Endothelial cell of umbilical vein (primary cell): ENCODE data around the gene MTG2. TPM values are rescaled to one million over a fixed set of nuclear protein-coding genes. Genes with fewer than 3 reads are reported as not detected.
A peak's percentile ranks its signal among the peaks of the same experiment; 100 is the strongest.

ENCODE experiments used
- BruUV-seq: library from RNA; stranded (reverse); fragments of 400-500 nt; replicated peaks from 2 replicates; lab custom pipeline; 2021; lab: Mats Ljungman, UMichigan
- CTCF ChIA-PET: fragments of 300-600, 350-600 bp; sonication (Branson Sonifier 250); formaldehyde crosslinking; loops from one replicate; lab custom pipeline; 2021; ENCODE audit warnings: antibody characterized with exemption, inconsistent platforms; lab: Charles Lee
- POLR2A ChIA-PET: fragments of 300-600, 350-600 bp; sonication (Branson Sonifier 250); formaldehyde crosslinking; loops from one replicate; lab custom pipeline; 2021; ENCODE audit warnings: antibody characterized with exemption, inconsistent platforms; lab: Charles Lee
- DNase-seq: peaks from one replicate; pipeline ENCODE4 v3.0.0-alpha.2; 2011; ENCODE audit warnings: low read depth, low spot score
- FAIRE-seq: peaks from 2 replicates; lab custom pipeline; 2011; peaks lifted over from hg19 to GRCh38; lab: Jason Lieb, UNC
- H2AFZ ChIP-seq: 2 replicates; pipeline ENCODE4 v1.6.0; 2012; ENCODE audit warnings: low read depth, low read length, control low read depth, inconsistent platforms
- H3K27ac ChIP-seq: 2 replicates; pipeline ENCODE4 v1.5.1; 2011; ENCODE audit warnings: low read depth, mild to moderate bottlenecking, control low read depth, low read length, moderate library complexity; ENCODE audit not compliant: insufficient read depth
- H3K27me3 ChIP-seq, 2 experiments: 2 replicates each; pipeline versions ENCODE4 v1.6.0 to v1.6.1; 2011; ENCODE audit warnings: low read length in 2 of 2, mixed read lengths in 1 of 2; ENCODE audit not compliant: control insufficient read depth in 2 of 2, insufficient read depth in 2 of 2
- H3K36me3 ChIP-seq, 2 experiments: 2 replicates in 1 of 2; 3 replicates in 1 of 2; pipeline ENCODE4 v1.5.1; 2011; ENCODE audit warnings: low read length in 2 of 2, mild to moderate bottlenecking in 1 of 2, moderate library complexity in 1 of 2; ENCODE audit not compliant: control insufficient read depth in 2 of 2, insufficient read depth in 2 of 2; ENCODE audit errors: extremely low read depth in 1 of 2
- H3K4me1 ChIP-seq: 3 replicates; pipeline ENCODE4 v1.5.1; 2011; ENCODE audit warnings: mild to moderate bottlenecking, low read length; ENCODE audit not compliant: control insufficient read depth, insufficient read depth; ENCODE audit errors: extremely low read depth
- H3K4me2 ChIP-seq: 2 replicates; pipeline ENCODE4 v1.6.1; 2011; ENCODE audit warnings: low read length, control low read depth, mixed read lengths; ENCODE audit not compliant: insufficient read depth
- H3K4me3 ChIP-seq, 3 experiments: fragments of 200-600 bp in 1 of 3; sonication (generic), shearing (Covaris generic) in 1 of 3; replicated peaks in 1 of 3; 2 replicates each; pipeline ENCODE4 v1.5.1; 2011 to 2016; ENCODE audit warnings: control low read depth in 3 of 3, low read length in 3 of 3, mild to moderate bottlenecking in 2 of 3, inconsistent platforms in 1 of 3, low read depth in 1 of 3, moderate library complexity in 1 of 3; ENCODE audit not compliant: insufficient read depth in 1 of 3
- H3K79me2 ChIP-seq: 2 replicates; pipeline ENCODE4 v1.6.0; 2012; ENCODE audit warnings: low read length, inconsistent platforms; ENCODE audit not compliant: control insufficient read depth, insufficient read depth
- H3K9ac ChIP-seq: replicated peaks from 2 replicates; pipeline ENCODE3; 2011; ENCODE audit warnings: low read length, control low read depth; ENCODE audit not compliant: insufficient read depth; ENCODE audit errors: extremely low read depth
- H3K9me1 ChIP-seq: replicated peaks from 3 replicates; pipeline ENCODE4 v1.6.0; 2011; ENCODE audit warnings: mild to moderate bottlenecking, low read length; ENCODE audit not compliant: control insufficient read depth, insufficient read depth; ENCODE audit errors: extremely low read depth
- H3K9me3 ChIP-seq: replicated peaks from 2 replicates; pipeline ENCODE4 v1.5.1; 2012; ENCODE audit warnings: low read length, inconsistent platforms; ENCODE audit not compliant: control insufficient read depth, insufficient read depth
- H4K20me1 ChIP-seq: replicated peaks from 2 replicates; pipeline ENCODE3; 2011; ENCODE audit warnings: mild to moderate bottlenecking, low read length; ENCODE audit not compliant: control insufficient read depth, insufficient read depth; ENCODE audit errors: extremely low read depth
- EZH2 ChIP-seq: IDR thresholded peaks from 2 replicates; pipeline ENCODE4 v1.6.1; 2012; ENCODE audit warnings: borderline replicate concordance, low read depth, mild to moderate bottlenecking, moderate library complexity, low read length, inconsistent platforms; ENCODE audit not compliant: severe bottlenecking
- FOS ChIP-seq: IDR thresholded peaks from 2 replicates; pipeline ENCODE4 v1.6.1; 2011; ENCODE audit warnings: mild to moderate bottlenecking, low read length, moderate library complexity, borderline replicate concordance; ENCODE audit not compliant: insufficient read depth
- GATA2 ChIP-seq: IDR thresholded peaks from 2 replicates; pipeline ENCODE4 v1.7.0; 2011; ENCODE audit warnings: low read depth, mild to moderate bottlenecking, moderate library complexity, mixed read lengths, low read length; ENCODE audit not compliant: insufficient read length, insufficient read depth
- JUN ChIP-seq: IDR thresholded peaks from 2 replicates; pipeline ENCODE4 v1.6.1; 2011; ENCODE audit warnings: borderline replicate concordance, low read depth; ENCODE audit not compliant: insufficient read length, insufficient read depth
- POLR2A ChIP-seq: IDR thresholded peaks from 2 replicates; pipeline ENCODE4 v1.6.1; 2012; ENCODE audit warnings: low read depth, mild to moderate bottlenecking, control low read depth, low read length
- dilution Hi-C: fragments of 300-500 bp; cut with MboI; formaldehyde crosslinking; loops from one replicate; pipeline ENCODE4 v1.15.0; 2019; ENCODE audit warnings: low sequenced_read_pairs; ENCODE audit not compliant: extremely low pct_ligation_motif_present
- intact Hi-C: fragments of 100-400 bp; cut with micrococcal nuclease; formaldehyde crosslinking; loops from one replicate; pipeline ENCODE4 v1.10.0; 2022
- polyA plus RNA-seq, 4 experiments: library from polyadenylated mRNA; depleted of rRNA in 3 of 4; stranded (reverse) in 3 of 4; unstranded in 1 of 4; fragments of >200 nt; gene quantifications; 2 replicates each; pipeline versions ENCODE4 v1.2.1 to v1.2.3, GENCODE V29; 2011 to 2012; ENCODE audit warnings: missing spikeins in 1 of 4
- total RNA-seq: library from RNA; stranded (reverse); gene quantifications from 2 replicates; pipeline ENCODE4 v1.2.3, GENCODE V29; 2021

MTG2 gene
- total and polyA plus RNA-seq, 2 donors (not counting 3 experiments of a cell fraction or from before 2014, with no cell fraction given) = 19.9 to 31.6 TPM

- Histone ChIP-seq H4K20me1 (peaks cover 4% of the 10 kb centered on the region), H2AFZ (no peak overlapping the region), H3K79me2 (no peaks in the 10 kb centered on the region), H3K27me3 (no peaks in the 10 kb centered on the region), H3K4me2 (no peak overlapping the region), H3K9me3 (no peaks in the 10 kb centered on the region), H3K4me3 (no peak overlapping the region), H3K36me3 (peaks cover 22 to 67% of the 10 kb centered on the region in 2 experiments), H3K27ac (no peak overlapping the region), H3K9me1 (no peaks in the 10 kb centered on the region), H3K4me1 (no peaks in the 10 kb centered on the region), H3K9ac (no peak overlapping the region)
- BruUV-seq = no TSS peak
- DNase-seq (no peak), FAIRE-seq (no peak)
- TF ChIP-seq JUN = no peak
- no peak for TF ChIP-seq GATA2
- TF ChIP-seq EZH2 = no peak
- TF ChIP-seq FOS = no peak
- no peak for TF ChIP-seq POLR2A
- CTCF ChIA-PET = interaction anchor here (1.2 to 6.1 kb wide), 4 partner anchors 9 to 122 kb away, joined by 4 to 75 read pairs (median 14); no protein-coding TSS in a partner anchor
- POLR2A ChIA-PET = no interaction called here
- intact Hi-C loops (no loop called here), dilution Hi-C loops (no loop called here)
Measured at GRCh38 chr20:62133051-62133845, 49.6 kb upstream of the MTG2 start.

- ChIA-PET POLR2A (interaction anchor here (0.7 kb wide), 1 partner anchor 10 kb away, joined by 4 read pairs; no protein-coding TSS in a partner anchor), CTCF (interaction anchor here (2.8 to 6.1 kb wide), 3 partner anchors 10 to 123 kb away, joined by 12 to 75 read pairs (median 15); no protein-coding TSS in a partner anchor)
- Histone ChIP-seq H3K4me3 (no peak overlapping the region), H3K4me2 (no peak overlapping the region), H3K9ac (no peak overlapping the region), H3K27me3 (no peaks in the 10 kb centered on the region), H2AFZ (no peak overlapping the region), H3K4me1 (no peaks in the 10 kb centered on the region), H3K36me3 (peaks cover 24 to 69% of the 10 kb centered on the region in 2 experiments), H3K27ac (no peak overlapping the region), H4K20me1 (peaks cover 4% of the 10 kb centered on the region), H3K9me1 (no peaks in the 10 kb centered on the region), H3K79me2 (peaks cover 2% of the 10 kb centered on the region), H3K9me3 (no peaks in the 10 kb centered on the region)
- FAIRE-seq (no peak), DNase-seq (no peak)
- no TSS peak for BruUV-seq
- dilution Hi-C loops (no loop called here), intact Hi-C loops (no loop called here)
- TF ChIP-seq FOS (no peak), POLR2A (peak; percentile 31), JUN (no peak), EZH2 (no peak)
Measured at GRCh38 chr20:62133864-62134263, 49.0 kb upstream of the MTG2 start.
